HG03439 (cell line): ENCODE measurements around the gene SLC41A2.

Source experiments
- ATAC-seq: cut with Tn5 transposase; IDR thresholded peaks from one replicate; pipeline ENCODE4 v1.9.1; 2021; ENCODE audit warnings: mild to moderate bottlenecking, moderate library complexity; ENCODE audit not compliant: unreplicated experiment

The SLC41A2 gene

DNA sequence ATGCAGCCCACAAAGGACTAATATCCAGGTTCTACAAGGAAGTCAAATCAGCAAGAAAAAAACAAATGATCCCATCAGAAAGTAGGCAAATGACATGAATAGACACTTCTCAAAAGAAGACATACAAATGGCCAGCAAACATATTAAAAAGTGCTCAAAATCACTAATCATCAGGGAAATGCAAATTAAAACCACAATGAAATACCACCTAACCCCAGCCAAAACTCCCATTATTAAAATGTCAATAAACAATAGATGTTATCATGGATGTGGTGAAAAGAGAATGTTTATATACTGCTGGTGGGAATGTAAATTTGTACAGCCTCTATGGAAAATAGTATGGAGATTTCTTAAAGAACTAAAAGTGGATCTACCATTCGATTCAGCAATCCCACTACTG, 25.0 kb downstream of the SLC41A2 start:
- no peak for ATAC-seq

DNA sequence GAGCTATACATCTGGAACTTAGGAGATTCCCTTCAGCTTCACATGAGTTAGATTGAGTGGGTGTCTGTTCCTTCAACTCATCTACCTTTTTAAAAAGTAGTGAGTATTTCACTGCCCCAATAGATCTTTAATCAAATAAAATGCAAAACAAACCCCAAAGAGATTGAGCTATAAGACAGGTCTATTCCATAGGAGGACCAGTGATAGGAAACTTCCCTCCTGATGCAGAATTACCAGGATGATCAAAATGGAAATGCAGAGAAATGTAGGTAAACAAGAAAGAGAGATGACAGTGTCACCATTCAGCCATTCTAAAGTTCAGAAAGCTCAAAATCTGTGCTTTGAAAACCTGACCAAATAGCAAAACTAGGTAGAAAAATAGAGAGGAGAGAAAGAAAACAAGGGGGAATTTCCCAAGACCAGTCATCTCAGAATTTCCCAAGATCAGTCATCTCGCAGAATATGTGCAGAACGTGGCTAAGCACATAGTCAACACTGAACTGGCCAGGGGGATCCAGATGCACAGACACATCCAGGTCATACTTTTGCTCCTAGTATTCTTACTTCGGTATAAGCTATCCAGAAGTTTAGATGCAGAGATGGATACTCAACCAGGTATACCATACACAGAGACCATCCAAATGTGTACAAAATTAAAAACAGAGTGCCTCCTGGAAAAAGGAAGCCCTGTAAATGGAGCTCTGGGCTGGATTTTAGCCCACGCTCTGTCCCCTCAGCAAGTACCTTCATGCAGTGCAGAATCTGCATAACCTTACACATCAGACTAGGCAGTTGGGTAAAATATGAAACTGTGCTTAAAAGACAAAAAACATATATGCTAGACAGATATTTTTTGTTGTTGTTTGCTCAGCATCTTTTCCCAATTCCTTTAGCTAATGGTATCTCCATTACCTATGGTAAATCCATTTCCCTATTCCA, 27.4 kb downstream of the SLC41A2 start:
- peak; percentile 90 for ATAC-seq

DNA sequence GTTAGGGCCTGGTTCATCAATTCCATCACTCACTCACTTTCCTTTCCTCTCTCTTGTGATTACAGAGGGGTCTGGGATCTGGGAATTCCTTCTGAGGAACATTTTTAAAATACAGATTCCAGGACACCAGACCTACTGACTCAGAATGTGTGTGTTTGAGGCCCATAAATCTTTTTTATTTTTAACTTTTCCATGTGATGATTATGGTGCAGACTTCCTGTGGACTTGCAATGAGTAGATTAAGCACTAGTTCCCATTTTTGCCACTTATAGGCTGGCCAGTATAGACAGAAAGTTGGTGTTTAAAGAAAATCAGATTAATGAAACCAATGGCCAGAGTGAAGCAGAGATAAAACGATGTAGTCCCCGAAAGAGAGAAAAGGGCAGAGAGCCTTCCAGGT, 28.1 kb downstream of the SLC41A2 start:
- ATAC-seq = no peak

DNA sequence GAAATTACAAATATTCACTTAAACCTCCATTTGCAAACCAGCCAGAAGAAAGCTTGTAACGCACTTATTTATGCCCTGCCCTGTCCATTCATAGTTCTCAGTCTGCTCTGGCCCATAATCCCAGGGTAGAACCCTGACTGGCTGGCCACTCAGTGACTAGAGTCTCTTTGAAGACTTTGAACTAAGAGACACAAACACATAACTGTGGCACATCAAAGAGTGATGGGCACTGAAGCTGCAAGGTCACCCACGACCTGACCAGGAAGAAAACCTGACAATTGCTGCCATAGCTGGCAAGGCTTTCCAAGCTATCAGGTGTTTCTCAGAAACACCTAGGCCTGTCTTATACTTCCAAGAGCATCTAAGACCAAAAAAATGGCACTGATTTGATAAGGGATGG, 28.7 kb downstream of the SLC41A2 start:
- no peak for ATAC-seq

DNA sequence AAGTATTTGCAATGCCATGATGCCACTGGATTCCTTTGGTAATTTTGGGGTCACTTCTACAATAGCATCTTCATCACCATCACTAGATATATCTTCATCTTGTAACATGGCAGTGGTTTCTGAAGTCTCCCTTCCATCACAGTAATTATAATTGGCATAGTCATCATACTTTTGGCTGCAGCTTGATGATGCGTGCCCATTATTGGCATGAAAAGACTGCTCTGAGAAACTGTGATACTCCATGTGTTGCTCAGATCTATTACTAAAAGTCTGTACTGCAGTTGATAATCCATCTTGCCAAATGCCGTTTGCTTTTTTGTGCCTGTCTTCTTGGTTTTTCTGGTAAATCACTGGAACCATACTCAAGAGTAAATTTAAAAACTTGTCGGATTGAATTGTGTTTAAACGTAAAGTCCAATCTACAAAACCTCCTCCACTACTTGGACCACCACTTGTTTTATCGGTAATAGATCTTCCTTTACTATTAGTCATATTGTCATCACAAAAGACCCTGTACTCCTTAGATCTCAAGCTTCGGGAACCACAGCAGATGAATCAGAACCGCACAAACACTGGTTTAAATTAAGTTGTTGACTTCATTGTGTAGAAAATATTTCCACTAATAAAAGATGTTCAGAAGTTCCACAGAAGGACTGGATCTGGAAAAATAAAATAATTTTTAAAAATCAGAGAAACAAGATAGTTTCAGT, 29.9 kb downstream of the SLC41A2 start:
- ATAC-seq = no peak

DNA sequence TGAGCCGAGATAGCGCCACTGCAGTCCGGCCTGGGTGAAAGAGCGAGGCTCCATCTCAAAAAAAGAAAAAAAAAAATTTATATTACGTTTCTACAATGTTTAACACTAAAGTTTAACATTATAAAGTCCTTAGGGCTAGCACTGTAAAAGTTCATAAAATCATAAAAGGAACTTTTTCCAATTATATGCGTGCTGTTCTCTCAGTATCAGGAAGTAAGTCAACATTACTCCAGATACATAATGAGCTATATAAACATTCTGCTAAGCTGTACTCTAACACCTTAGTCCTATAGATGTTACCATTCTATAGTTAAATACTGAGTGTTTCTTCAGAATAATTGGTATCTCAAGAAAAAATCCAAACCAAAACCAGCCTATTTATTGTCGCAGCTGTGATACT, 32.6 kb downstream of the SLC41A2 start:
- no peak for ATAC-seq

DNA sequence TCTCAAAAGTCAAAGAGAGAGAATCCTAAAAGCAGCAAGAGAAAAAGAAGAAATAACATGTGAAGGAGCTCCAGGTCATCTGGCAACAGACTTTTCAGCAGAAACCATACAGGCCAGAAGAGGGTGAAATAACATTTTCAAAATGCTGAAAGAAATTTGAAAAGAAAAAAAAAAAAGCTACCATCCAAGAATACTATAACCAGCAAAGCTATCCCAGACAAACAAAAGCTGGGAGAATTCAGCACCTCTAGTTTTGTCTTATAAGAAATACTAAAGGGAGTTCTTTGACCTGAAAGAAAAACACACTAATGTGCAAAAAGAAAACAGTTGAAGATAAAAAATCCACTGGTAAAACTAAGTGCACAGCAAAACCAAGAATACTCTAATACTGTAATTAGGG, 36.8 kb downstream of the SLC41A2 start:
- ATAC-seq = no peak

DNA sequence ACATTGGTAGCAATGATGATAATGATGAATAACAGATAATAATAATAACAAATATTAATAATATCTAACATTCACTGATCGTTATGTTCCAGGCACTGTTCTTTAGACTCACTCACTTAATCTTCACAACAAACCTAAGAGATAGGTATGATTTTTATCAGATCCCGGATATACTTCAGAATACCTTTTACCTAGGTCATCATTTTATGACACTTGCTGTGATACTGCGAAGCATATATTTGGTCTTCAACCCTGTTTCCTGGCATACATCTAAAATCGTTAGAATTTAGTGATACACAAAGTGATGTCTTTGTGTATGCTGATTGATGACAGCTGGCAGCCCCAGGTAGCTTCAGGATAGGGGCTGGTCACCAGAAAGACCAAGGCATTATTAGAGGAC, 46.1 kb downstream of the SLC41A2 start:
- ATAC-seq = no peak

DNA sequence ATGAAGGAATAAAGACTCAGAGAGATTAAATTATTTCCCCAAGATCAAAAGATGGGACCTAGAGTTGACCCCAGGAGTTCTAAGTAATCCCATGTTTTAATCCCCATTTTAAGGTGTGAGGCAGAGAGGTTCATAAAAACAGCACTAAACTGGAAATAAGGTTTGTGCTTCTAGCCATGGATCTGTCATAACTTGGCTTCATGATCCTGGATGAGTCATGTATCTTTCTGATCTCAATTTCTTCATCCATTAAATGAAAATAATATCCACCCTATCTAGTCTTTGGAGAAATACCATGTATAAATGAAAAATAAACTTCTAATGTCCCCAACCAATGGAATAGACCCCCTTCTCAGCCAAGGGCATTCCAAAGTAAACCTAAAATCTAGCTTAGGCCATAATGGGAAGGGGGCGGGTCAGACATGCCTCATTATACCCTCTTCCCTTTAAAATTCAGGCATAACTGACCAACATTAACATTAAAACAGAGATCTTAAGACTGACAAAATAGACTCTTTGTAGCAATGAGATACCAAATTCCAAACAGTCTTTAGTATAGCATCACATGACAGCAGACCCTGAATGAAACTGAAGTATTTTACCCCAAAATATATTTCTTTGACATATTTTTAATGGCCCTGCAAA, 47.8 kb downstream of the SLC41A2 start:
- ATAC-seq = no peak

DNA sequence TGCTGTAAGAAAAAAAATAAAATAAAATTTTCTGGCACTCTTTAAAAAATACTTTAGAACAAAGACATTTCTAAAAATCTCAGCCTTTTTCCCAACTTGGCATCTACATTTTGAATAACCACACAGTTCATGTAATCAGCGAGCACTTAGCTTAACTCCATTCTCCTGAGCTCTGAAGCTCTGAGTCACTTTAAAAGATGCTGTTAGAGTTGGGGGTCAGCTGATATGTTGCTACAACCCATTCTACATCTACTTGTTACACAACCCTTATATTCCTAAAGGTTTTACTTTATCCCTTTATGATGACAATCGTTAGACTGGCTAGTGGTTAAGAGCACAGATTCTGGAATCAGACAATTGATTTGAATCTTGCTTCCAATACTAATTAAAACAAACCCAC, 48.3 kb downstream of the SLC41A2 start:
- no peak for ATAC-seq
